HFF-Myc (cell line): ENCODE measurements around the gene WDR54.
A peak's percentile ranks its signal among the peaks of the same experiment; 100 is the strongest.
"Not testable (repeated sequence)": the region's sequence is repeated elsewhere in the genome, so short reads cannot be mapped to it uniquely, and the experiment has no call there.

ENCODE experiments used
- DNase-seq: peaks from one replicate; pipeline ENCODE4 v3.0.0-alpha.2; 2011; ENCODE audit warnings: low read depth; ENCODE audit errors: extremely low read depth
- H3K4me3 ChIP-seq: replicated peaks from 2 replicates; pipeline ENCODE4 v1.5.1; 2011; ENCODE audit warnings: low read depth, mild to moderate bottlenecking, control low read depth, low read length
- CTCF ChIP-seq: IDR thresholded peaks from 2 replicates; pipeline ENCODE4 v1.5.1; 2012; ENCODE audit warnings: mild to moderate bottlenecking, low read depth, low read length, control low read depth; ENCODE audit errors: missing control alignments

Gene WDR54

GRCh38 chr2:74461187-74462053, 39.9 kb downstream of the WDR54 start:
- TF ChIP-seq CTCF, result peak; percentile 30
- no peak overlapping the region for H3K4me3 ChIP-seq
- no peak for DNase-seq

- no peak overlapping the region for H3K4me3 ChIP-seq
- TF ChIP-seq CTCF, result no peak
These were observed 40.7 kb downstream of the WDR54 start for GRCh38 chr2:74462054-74462785.

GRCh38 chr2:74462786-74463105, 41.2 kb downstream of the WDR54 start:
- no peak overlapping the region for H3K4me3 ChIP-seq
- no peak for TF ChIP-seq CTCF
- no peak for DNase-seq

More at GRCh38 chr2:74462054-74462785, 40.7 kb downstream of the WDR54 start:
- no peak for DNase-seq

GRCh38 chr2:74464406-74464805, 42.9 kb downstream of the WDR54 start:
- DNase-seq, result no peak
- H3K4me3 ChIP-seq, result peak overlapping the region; percentile 94
- TF ChIP-seq CTCF, result no peak

- not testable (repeated sequence) for DNase-seq, H3K4me3 ChIP-seq
These were observed 49.2 kb downstream of the WDR54 start for GRCh38 chr2:74470742-74471141.

GRCh38 chr2:74471332-74472065, 50.0 kb downstream of the WDR54 start:
- peak overlapping the region; percentile 63 for H3K4me3 ChIP-seq
- no peak for TF ChIP-seq CTCF
- DNase-seq, result no peak
